Mucosa of stomach (tissue), 1 donor: ENCODE results near the gene SPTBN5.

ENCODE experiments used
- H3K27me3 ChIP-seq: one replicate; pipeline ENCODE4 v1.7.0; 2013; ENCODE audit warnings: mild to moderate bottlenecking, low read length; ENCODE audit not compliant: control insufficient read depth, insufficient read depth
- H3K36me3 ChIP-seq: one replicate; pipeline ENCODE4 v1.7.0; 2013; ENCODE audit warnings: low read length; ENCODE audit not compliant: control insufficient read depth, insufficient read depth
- H3K4me1 ChIP-seq: one replicate; pipeline ENCODE4 v1.7.0; 2013; ENCODE audit warnings: mild to moderate bottlenecking, low read length; ENCODE audit not compliant: control insufficient read depth, insufficient read depth
- H3K4me3 ChIP-seq: one replicate; pipeline ENCODE4 v1.7.0; 2013; ENCODE audit warnings: low read length
- H3K9ac ChIP-seq: one replicate; pipeline ENCODE4 v1.7.0; 2013; ENCODE audit warnings: mild to moderate bottlenecking, low read length, moderate library complexity
- H3K9me3 ChIP-seq: one replicate; pipeline ENCODE4 v1.7.0; 2013; ENCODE audit warnings: mild to moderate bottlenecking, low read length, moderate library complexity; ENCODE audit not compliant: control insufficient read depth
- donor health status: Pancreatic carcinoma.

The SPTBN5 gene

DNA sequence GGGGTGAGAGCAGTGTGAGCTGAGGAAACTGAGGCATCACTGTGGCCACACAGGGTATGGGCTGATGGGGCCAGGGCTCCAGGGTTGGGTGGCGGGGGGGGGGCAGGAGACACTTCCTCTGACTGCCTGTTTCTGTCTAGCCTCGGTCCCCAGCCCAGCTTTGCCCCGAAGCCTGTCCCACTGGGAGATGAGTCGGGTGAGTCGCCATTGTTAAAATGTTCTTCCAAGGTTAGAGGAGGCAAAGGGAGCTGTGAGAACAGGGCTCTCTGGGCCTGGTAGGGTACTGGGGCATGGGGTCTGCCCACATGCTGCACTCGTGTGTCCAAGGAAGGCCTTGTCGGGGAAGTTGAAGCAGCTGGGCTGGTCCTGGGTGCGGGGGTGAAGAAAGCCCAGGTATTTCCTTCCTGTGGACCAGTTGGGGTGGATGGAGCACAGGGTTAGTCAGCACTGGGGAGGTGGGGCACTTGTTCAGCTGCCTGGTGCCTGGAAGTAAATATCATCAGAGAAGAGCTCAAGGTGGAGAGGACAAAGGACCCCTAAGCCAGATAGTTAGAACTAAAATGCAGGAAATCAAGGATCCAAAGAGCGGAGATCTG is 74.3 kb downstream of the SPTBN5 start:
- Histone ChIP-seq H3K4me3 (no peak overlapping the region), H3K9me3 (no peaks in the 10 kb centered on the region), H3K4me1 (peaks cover 13% of the 10 kb centered on the region), H3K27me3 (no peaks in the 10 kb centered on the region), H3K9ac (no peak overlapping the region), H3K36me3 (peaks cover 13% of the 10 kb centered on the region)

DNA sequence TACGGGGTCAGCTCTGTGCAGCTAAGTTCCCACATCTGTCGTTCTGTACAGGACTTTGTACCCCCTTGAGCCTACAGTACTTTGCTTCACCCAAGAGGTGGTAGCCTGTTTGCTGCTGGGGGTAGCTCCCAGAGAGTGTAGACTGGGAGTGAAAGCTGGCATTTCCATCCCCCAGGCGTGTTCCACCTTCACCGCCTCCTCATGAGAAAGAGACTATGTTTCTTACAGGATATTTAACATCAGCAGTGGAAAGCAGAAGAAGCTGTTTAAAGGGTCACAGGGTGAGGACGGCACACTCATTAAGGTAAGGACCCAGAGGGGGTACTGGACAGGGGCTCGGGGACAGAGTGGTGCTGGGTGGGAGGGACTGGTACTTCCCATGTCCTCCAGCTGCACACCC is 76.1 kb downstream of the SPTBN5 start:
- H3K9me3 ChIP-seq: no peaks in the 10 kb centered on the region
- no peaks in the 10 kb centered on the region for H3K27me3 ChIP-seq
- H3K4me1 ChIP-seq: peaks cover 13% of the 10 kb centered on the region
- no peak overlapping the region for H3K4me3 ChIP-seq
- H3K9ac ChIP-seq: no peak overlapping the region
- peaks cover 19% of the 10 kb centered on the region for H3K36me3 ChIP-seq

DNA sequence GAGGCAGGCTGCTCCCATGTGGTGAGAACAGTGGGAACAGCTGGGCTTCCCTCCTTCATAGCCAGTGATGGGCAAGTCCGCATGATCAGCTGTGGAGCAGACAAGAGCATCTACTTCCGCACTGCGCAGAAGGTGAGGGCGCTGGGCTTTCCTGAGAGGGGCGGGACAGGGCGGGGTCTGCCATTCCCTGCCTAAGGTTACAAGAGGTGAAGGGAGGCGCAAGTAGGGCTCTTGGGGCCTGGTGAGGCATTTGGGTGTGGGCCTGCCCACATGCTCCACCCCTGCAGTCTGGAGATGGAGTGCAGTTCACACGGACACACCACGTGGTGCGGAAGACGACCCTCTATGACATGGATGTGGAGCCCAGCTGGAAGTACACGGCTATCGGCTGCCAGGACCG is 76.5 kb downstream of the SPTBN5 start:
- no peak overlapping the region for H3K9ac ChIP-seq
- no peak overlapping the region for H3K4me3 ChIP-seq
- H3K36me3 ChIP-seq: peaks cover 19% of the 10 kb centered on the region
- H3K27me3 ChIP-seq: no peaks in the 10 kb centered on the region
- H3K9me3 ChIP-seq: no peaks in the 10 kb centered on the region
- H3K4me1 ChIP-seq: peaks cover 13% of the 10 kb centered on the region

DNA sequence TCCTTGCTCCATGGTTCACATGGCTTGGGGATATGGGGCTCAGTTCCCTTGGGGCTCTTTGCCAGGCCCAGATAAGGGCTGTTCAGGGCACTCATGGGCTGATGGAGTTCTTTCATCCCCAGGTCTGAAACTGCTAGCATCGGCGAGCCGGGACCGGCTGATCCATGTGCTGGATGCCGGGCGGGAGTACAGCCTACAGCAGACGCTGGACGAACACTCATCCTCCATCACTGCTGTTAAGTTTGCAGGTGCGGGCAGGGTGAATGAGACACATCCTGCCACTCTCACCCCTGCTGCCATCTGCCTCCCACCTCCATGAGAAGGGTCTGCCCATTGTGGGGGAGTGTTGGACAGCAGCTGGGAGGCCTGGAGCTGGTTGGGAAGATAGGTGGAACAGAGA is 77.1 kb downstream of the SPTBN5 start:
- Histone ChIP-seq H3K4me3 (no peak overlapping the region), H3K9ac (no peak overlapping the region), H3K27me3 (no peaks in the 10 kb centered on the region), H3K36me3 (peaks cover 19% of the 10 kb centered on the region), H3K4me1 (peaks cover 13% of the 10 kb centered on the region), H3K9me3 (no peaks in the 10 kb centered on the region)

DNA sequence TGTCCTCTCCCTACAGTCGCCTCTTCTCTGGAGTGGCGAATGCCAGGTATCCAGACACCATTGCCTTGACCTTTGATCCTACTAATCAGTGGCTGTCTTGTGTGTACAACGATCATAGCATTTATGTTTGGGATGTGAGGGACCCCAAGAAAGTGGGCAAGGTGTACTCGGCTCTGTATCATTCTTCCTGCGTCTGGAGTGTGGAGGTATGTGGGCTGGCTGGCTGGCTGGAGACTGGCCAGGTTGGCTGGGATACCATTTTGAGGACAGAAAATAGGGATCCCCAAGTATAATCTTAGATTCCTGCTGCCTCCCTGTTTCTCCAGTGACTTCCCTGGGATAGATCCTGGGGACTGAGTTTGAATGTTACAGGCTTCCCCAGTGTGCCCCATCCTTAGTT is 79.3 kb downstream of the SPTBN5 start:
- no peaks in the 10 kb centered on the region for H3K27me3 ChIP-seq
- H3K4me1 ChIP-seq: no peaks in the 10 kb centered on the region
- no peaks in the 10 kb centered on the region for H3K9me3 ChIP-seq
- H3K9ac ChIP-seq: no peak overlapping the region
- H3K4me3 ChIP-seq: no peak overlapping the region
- peaks cover 14% of the 10 kb centered on the region for H3K36me3 ChIP-seq

DNA sequence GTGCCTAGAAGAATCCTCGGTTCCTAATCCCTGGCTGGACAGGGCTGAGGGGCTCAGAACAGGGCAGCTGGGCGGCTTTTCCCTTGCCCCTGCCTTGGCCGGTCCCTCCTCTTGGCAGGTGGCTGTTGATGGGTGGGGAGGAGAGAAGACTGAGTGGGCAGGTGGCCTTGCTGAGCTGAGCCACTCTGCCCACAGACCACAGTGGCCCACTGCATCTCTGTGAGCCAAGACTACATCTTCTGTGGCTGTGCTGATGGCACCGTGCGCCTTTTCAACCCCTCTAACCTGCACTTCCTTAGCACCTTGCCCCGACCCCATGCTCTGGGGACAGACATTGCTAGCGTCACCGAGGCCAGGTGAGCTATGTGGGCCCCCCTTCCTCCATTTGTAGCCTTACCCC is 80.4 kb downstream of the SPTBN5 start:
- Histone ChIP-seq H3K27me3 (no peaks in the 10 kb centered on the region), H3K36me3 (peaks cover 14% of the 10 kb centered on the region), H3K4me1 (no peaks in the 10 kb centered on the region), H3K4me3 (no peak overlapping the region), H3K9ac (no peak overlapping the region), H3K9me3 (no peaks in the 10 kb centered on the region)

DNA sequence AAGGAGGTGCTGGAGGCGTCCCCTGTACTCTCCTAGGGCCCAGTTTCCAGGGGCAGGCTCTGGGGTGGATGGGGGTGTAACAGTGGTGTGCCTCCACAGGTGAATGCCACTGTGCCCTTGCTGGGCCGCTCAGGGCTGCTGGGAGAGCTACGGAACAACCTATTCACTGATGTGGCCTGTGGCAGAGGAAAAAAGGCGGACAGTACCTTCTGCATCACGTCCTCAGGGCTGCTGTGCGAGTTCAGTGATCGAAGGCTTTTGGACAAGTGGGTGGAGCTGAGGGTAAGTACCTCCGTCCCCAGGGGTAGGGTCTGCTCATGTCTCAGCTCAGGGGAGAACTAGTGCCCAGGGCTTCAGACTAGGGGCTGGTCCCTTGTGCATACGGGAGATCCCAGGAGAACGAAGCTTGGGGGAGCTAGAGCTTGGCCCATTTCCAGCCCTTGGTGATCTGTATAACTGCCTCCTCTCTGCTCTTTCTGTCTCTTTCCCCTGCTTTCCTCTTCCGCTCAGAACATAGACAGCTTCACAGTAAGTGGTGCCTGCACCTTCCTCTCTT is 81.0 kb downstream of the SPTBN5 start:
- no peaks in the 10 kb centered on the region for H3K4me1 ChIP-seq
- no peaks in the 10 kb centered on the region for H3K27me3 ChIP-seq
- no peak overlapping the region for H3K9ac ChIP-seq
- no peak overlapping the region for H3K4me3 ChIP-seq
- H3K9me3 ChIP-seq: no peaks in the 10 kb centered on the region
- peaks cover 14% of the 10 kb centered on the region for H3K36me3 ChIP-seq

DNA sequence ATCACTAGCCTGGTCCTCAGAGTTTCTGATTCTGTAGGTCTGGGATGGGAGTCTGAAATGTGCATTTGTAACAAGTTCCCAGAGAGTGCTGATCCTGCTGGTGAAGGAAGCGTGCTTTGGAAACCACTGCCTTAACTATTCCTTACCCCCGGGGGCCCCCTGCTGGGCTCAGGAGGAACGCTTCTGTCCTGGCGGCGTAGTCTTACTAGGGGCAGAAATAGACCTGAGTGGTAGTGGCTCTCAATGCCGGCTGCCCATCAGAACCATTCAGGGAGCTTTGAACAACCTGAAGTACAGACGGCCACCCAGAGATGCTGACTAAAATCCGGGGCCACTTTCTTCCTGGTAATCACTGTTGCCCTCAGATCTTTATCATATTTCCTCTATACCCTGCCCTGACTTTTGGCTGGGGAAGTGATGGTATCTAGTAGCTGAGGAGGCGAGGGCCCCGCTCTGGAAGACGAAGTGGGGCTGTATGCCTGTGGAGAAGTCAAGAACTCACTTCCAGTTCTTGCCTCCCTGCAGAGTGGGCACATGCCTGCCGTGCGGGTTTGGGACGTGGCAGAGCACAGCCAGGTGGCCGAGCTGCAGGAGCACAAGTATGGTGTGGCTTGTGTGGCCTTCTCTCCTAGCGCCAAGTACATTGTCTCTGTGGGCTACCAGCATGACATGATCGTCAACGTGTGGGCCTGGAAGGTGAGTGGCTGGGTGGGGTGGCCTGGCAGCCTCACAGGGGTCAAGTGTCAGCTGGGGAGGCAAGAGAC is 82.2 kb downstream of the SPTBN5 start:
- Histone ChIP-seq H3K4me1 (peaks cover under 1% of the 10 kb centered on the region), H3K36me3 (peaks cover 10% of the 10 kb centered on the region), H3K4me3 (no peak overlapping the region), H3K9me3 (no peaks in the 10 kb centered on the region), H3K9ac (no peak overlapping the region), H3K27me3 (no peaks in the 10 kb centered on the region)

DNA sequence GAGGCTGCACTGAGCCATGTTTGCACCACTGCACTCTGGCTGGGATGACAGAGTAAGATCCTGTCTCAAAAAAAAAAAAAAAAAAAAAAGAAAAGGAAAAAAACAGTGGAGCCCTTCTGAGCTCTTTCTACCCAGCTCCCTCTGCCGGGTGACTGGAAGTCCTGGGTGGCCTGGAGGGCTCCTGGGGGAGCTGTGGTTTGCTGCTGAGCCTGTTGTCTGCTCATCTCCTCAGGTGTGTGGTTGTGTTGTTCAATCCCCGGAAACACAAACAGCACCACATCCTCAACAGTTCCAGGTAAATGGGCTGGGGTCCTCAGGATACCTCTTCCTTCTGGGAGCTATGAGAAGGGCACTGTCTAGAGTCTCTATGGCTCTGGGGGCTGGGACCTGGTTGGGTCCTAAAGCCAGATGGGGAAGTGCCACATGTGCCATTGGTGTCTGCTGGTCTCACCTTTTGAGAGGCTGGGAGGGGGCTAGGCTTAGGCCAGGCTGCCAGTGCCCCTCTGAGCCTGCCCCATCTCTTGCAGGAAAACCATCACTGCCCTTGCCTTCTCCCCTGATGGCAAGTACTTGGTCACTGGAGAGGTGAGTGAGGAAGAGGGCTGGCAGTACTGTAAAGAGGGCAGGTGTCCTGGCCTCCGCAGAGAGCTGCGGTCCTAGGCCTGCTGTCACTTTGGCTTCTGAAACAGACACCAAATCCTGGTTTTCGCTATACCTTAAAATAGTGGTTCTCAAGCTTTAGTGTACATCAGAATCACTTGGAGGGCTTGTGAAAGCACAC is 83.0 kb downstream of the SPTBN5 start:
- no peak overlapping the region for H3K9ac ChIP-seq
- no peaks in the 10 kb centered on the region for H3K27me3 ChIP-seq
- no peak overlapping the region for H3K4me3 ChIP-seq
- peaks cover 7% of the 10 kb centered on the region for H3K4me1 ChIP-seq
- no peaks in the 10 kb centered on the region for H3K9me3 ChIP-seq
- peaks cover 9% of the 10 kb centered on the region for H3K36me3 ChIP-seq

DNA sequence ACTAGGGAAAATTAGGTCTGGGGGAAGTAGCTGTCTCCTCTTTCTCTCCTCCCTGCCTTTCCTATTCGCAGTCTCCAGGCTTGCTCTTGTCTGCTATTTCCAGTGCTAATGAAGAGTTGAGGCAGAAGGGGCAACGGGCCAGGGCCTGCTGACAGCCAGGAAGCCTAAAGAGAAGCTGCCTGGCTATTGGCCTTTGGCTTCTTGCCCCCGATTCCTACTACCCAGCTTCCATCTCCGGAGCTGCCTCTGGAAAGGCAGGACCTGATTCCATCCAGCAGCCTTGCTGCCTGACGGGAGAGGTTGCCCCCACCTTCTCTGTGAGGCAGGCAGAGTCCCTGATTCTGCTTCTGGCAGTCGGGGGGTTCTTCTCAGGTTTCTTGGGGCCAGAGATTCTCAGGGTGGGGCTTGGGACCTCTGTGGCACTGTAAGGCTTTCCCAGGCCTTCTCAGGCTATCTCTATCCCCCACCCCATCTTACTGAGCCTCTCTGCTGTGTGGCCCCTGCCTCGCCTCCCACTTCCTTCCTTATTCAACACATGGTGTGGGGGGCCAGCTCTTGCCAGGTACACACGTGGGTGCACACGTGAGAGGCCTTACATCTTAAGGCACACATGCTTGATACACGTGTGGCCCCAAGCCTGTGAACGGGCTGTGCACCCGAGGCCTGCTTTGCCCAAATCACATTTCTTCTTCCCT is 84.2 kb downstream of the SPTBN5 start:
- no peaks in the 10 kb centered on the region for H3K27me3 ChIP-seq
- H3K36me3 ChIP-seq: peaks cover 9% of the 10 kb centered on the region
- no peaks in the 10 kb centered on the region for H3K9me3 ChIP-seq
- no peak overlapping the region for H3K4me3 ChIP-seq
- peaks cover 7% of the 10 kb centered on the region for H3K4me1 ChIP-seq
- H3K9ac ChIP-seq: no peak overlapping the region

DNA sequence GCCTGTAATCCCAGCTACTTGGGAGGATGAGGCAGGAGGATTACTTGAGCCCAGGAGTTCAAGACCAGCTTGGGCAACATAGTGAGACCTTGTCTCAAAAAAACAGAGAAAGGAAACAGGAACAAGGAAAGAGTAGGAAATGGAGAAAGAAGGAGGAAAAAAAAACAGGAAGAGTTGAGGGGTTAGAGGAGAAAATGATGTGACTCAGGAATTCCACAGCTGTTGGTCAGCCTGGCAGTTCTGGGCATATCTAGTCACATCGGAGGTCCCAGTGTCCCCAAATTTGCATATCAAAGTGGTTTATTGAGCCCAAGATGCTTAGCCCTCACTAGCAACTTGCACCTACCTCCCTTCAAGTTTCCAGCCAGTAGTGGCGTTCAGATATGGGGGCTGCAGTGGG is 84.7 kb downstream of the SPTBN5 start:
- Histone ChIP-seq H3K27me3 (no peaks in the 10 kb centered on the region), H3K4me1 (peaks cover 7% of the 10 kb centered on the region), H3K4me3 (no peak overlapping the region), H3K9ac (no peak overlapping the region), H3K9me3 (no peaks in the 10 kb centered on the region), H3K36me3 (peaks cover 9% of the 10 kb centered on the region)
